PC-9 (cell line): ENCODE data around the gene RAB40B. TPM values are rescaled to one million over a fixed set of nuclear protein-coding genes. Genes with fewer than 3 reads are reported as not detected.

ENCODE experiments used
- BruUV-seq: library from RNA; stranded (reverse); fragments of 400-500 nt; replicated peaks from 2 replicates; lab custom pipeline; 2021; lab: Mats Ljungman, UMichigan
- CTCF ChIA-PET: fragments of 300-600 bp; sonication (Branson Sonifier 250); formaldehyde crosslinking; loops from one replicate; lab custom pipeline; 2022; ENCODE audit warnings: antibody characterized with exemption; lab: Charles Lee
- POLR2A ChIA-PET: fragments of 300-600 bp; sonication (Branson Sonifier 250); formaldehyde crosslinking; loops from one replicate; lab custom pipeline; 2022; ENCODE audit warnings: antibody characterized with exemption; ENCODE audit not compliant: unreplicated experiment; lab: Charles Lee
- DNase-seq, 2 experiments: peaks; one replicate each; pipeline versions ENCODE4 v3.0.0 to v3.0.0-alpha.2; 2015 to 2022; ENCODE audit warnings: mixed read lengths in 1 of 2
- H2AFZ ChIP-seq: fragments of 200-600 bp; sonication (generic); 2 replicates; pipeline ENCODE4 v1.8.1; 2017; ENCODE audit warnings: antibody characterized with exemption
- H3F3A ChIP-seq: fragments of 200-600 bp; sonication (generic); 2 replicates; pipeline ENCODE4 v1.8.1; 2017; ENCODE audit warnings: antibody characterized with exemption, mild to moderate bottlenecking, low read depth; ENCODE audit not compliant: insufficient read depth
- H3K27ac ChIP-seq: fragments of 200-600 bp; sonication (generic); 2 replicates; pipeline ENCODE4 v1.6.1; 2016; ENCODE audit warnings: mixed run types
- H3K27me3 ChIP-seq: fragments of 200-600 bp; sonication (generic); 2 replicates; pipeline ENCODE4 v1.6.1; 2016; ENCODE audit warnings: low read depth, mixed run types; ENCODE audit not compliant: insufficient read depth
- H3K36me3 ChIP-seq: fragments of 200-600 bp; sonication (generic); 2 replicates; pipeline ENCODE4 v1.6.1; 2016; ENCODE audit warnings: low read depth, mixed run types
- H3K4me1 ChIP-seq: fragments of 200-600 bp; sonication (generic); replicated peaks from 2 replicates; pipeline ENCODE4 v1.6.1; 2016; ENCODE audit warnings: mixed run types; ENCODE audit not compliant: insufficient read depth
- H3K4me2 ChIP-seq: fragments of 200-600 bp; sonication (generic); 2 replicates; pipeline ENCODE4 v1.6.1; 2017; ENCODE audit warnings: mixed run types
- H3K4me3 ChIP-seq: fragments of 200-600 bp; sonication (generic); 2 replicates; pipeline ENCODE4 v1.6.1; 2016; ENCODE audit warnings: mixed run types
- H3K79me2 ChIP-seq: fragments of 200-600 bp; sonication (generic); 2 replicates; pipeline ENCODE4 v1.6.1; 2017; ENCODE audit warnings: low read depth, mixed run types
- H3K9me2 ChIP-seq: fragments of 200-600 bp; sonication (generic); 2 replicates; pipeline ENCODE4 v1.8.1; 2017; ENCODE audit warnings: mild to moderate bottlenecking; ENCODE audit not compliant: insufficient read depth
- H3K9me3 ChIP-seq: fragments of 200-600 bp; sonication (generic); 2 replicates; pipeline ENCODE4 v1.8.1; 2016; ENCODE audit warnings: low read depth; ENCODE audit not compliant: insufficient read depth
- H4K20me1 ChIP-seq: fragments of 200-600 bp; sonication (generic); 2 replicates; pipeline ENCODE4 v1.8.1; 2017; ENCODE audit not compliant: insufficient read depth
- CTCF ChIP-seq: fragments of 200-600 bp; sonication (generic); conservative IDR thresholded peaks from 2 replicates; pipeline ENCODE4 v1.6.1; 2017; ENCODE audit warnings: mixed run types, antibody characterized with exemption, mild to moderate bottlenecking, moderate library complexity
- EZH2 ChIP-seq: fragments of 200-600 bp; sonication (generic); IDR thresholded peaks from 2 replicates; pipeline ENCODE4 v1.8.0; 2017; ENCODE audit warnings: antibody characterized with exemption, low read depth
- intact Hi-C: fragments of 100-400 bp; cut with micrococcal nuclease; formaldehyde crosslinking; loops from one replicate; pipeline ENCODE4 v1.10.0; 2022; ENCODE audit not compliant: unreplicated experiment
- total RNA-seq: library from RNA; stranded (reverse); gene quantifications from 2 replicates; pipeline ENCODE4 v1.2.3, GENCODE V29; 2021

The RAB40B gene
- total RNA-seq, 1 experiment from 2014 or later, result 7.9 TPM

- ChIA-PET CTCF (interaction anchor here (0.6 kb wide), 3 partner anchors 21 to 100 kb away, joined by 3 to 9 read pairs (median 5); no protein-coding TSS in a partner anchor), POLR2A (interaction anchor here (0.6 kb wide), 1 partner anchor 28 kb away, joined by 7 read pairs; no protein-coding TSS in a partner anchor)
- Histone ChIP-seq H3K4me3 (no peak overlapping the region), H3K9me3 (no peaks in the 10 kb centered on the region), H3F3A (no peaks in the 10 kb centered on the region), H3K9me2 (no peaks in the 10 kb centered on the region), H4K20me1 (no peaks in the 10 kb centered on the region), H3K4me2 (peak overlapping the region; percentile 19; the same call in 1 of the 2 replicates), H3K79me2 (no peaks in the 10 kb centered on the region), H2AFZ (no peak overlapping the region), H3K27ac (no peak overlapping the region), H3K27me3 (no peaks in the 10 kb centered on the region), H3K4me1 (no peaks in the 10 kb centered on the region), H3K36me3 (no peaks in the 10 kb centered on the region)
- intact Hi-C loops, result loop anchor here (2.0 kb wide), 1 partner anchor 98 kb away; no protein-coding TSS in a partner anchor
- no peak for TF ChIP-seq EZH2
- peak; percentile 50 for TF ChIP-seq CTCF
- DNase-seq, result peak in 1 of 2 experiments; percentile 60
- BruUV-seq, result no TSS peak
Observed at GRCh38 chr17:82668631-82669099, 29.8 kb downstream of the RAB40B start.

- Histone ChIP-seq H3F3A (no peaks in the 10 kb centered on the region), H4K20me1 (no peaks in the 10 kb centered on the region), H3K9me3 (no peaks in the 10 kb centered on the region), H3K4me1 (no peaks in the 10 kb centered on the region), H2AFZ (no peak overlapping the region), H3K4me2 (no peak overlapping the region), H3K27ac (no peak overlapping the region), H3K79me2 (no peaks in the 10 kb centered on the region), H3K4me3 (no peak overlapping the region), H3K9me2 (no peaks in the 10 kb centered on the region), H3K27me3 (no peaks in the 10 kb centered on the region), H3K36me3 (no peaks in the 10 kb centered on the region)
- DNase-seq, result no peak
- intact Hi-C loops, result loop anchor here (2.0 kb wide), 1 partner anchor 99 kb away; no protein-coding TSS in a partner anchor
- no peak for TF ChIP-seq CTCF
- TF ChIP-seq EZH2, result no peak
- ChIA-PET CTCF (no interaction called here), POLR2A (no interaction called here)
- BruUV-seq, result no TSS peak
Observed at GRCh38 chr17:82668024-82668630, 30.4 kb downstream of the RAB40B start.

GRCh38 chr17:82667668-82668000, 30.9 kb downstream of the RAB40B start:
- POLR2A ChIA-PET, result no interaction called here
- H3K4me2 ChIP-seq, result no peak overlapping the region
- no peak overlapping the region for H3K4me3 ChIP-seq
- no peak overlapping the region for H2AFZ ChIP-seq
- H3K9me2 ChIP-seq, result no peaks in the 10 kb centered on the region
- no peaks in the 10 kb centered on the region for H3K9me3 ChIP-seq
- H3K27me3 ChIP-seq, result no peaks in the 10 kb centered on the region
- no peaks in the 10 kb centered on the region for H3K4me1 ChIP-seq
- no TSS peak for BruUV-seq
- no peaks in the 10 kb centered on the region for H3K36me3 ChIP-seq
- H4K20me1 ChIP-seq, result no peaks in the 10 kb centered on the region
- H3K27ac ChIP-seq, result no peak overlapping the region
- no peak for TF ChIP-seq CTCF
- no peak for TF ChIP-seq EZH2
- intact Hi-C loops, result no loop called here
- H3K79me2 ChIP-seq, result no peaks in the 10 kb centered on the region
- H3F3A ChIP-seq, result no peaks in the 10 kb centered on the region
- DNase-seq, result no peak
- CTCF ChIA-PET, result no interaction called here
